ENCODE measurements around the gene SLC38A10. TPM values are rescaled to one million over a fixed set of nuclear protein-coding genes. Genes with fewer than 3 reads are reported as not detected.

Gene SLC38A10
- polyA plus RNA-seq, 3 donors: 40.7 to 115 (median 80.2) TPM

DNA sequence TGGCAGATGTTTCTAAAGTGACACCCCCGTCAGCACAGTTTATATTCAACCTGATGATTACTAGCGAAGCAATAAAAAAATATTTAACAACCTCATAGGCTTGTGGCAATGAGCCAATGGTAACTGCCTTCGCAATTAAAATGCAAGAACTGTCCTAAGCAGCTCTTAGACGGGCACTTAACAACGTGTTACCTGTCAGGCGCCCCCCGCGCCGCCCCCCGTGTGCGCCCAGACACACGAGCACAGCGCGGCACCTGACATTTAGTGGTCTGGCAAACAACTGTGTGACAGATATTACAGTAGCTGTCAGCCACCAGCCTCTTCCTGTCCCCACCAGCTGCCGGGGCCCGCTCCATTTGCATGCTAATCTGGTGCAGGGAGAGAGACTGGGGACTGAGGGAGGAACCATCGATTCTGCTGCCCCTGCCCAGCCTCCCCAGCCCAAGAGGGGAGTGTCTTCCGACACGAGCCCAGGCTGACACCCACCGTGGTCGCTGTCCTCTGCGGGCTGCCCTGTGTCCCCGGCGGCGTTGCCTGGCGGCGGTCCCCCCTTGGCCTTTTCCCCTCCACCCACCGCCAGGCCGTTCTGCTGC, 43.3 kb downstream of the SLC38A10 start:
- H3K27ac ChIP-seq (ENCODE audit: low read depth, low read length): no peak overlapping the region
- WGBS, 3 donors: 83 to 88% (median 84%) methylated on average over 29 of the region's 29 CpGs

DNA sequence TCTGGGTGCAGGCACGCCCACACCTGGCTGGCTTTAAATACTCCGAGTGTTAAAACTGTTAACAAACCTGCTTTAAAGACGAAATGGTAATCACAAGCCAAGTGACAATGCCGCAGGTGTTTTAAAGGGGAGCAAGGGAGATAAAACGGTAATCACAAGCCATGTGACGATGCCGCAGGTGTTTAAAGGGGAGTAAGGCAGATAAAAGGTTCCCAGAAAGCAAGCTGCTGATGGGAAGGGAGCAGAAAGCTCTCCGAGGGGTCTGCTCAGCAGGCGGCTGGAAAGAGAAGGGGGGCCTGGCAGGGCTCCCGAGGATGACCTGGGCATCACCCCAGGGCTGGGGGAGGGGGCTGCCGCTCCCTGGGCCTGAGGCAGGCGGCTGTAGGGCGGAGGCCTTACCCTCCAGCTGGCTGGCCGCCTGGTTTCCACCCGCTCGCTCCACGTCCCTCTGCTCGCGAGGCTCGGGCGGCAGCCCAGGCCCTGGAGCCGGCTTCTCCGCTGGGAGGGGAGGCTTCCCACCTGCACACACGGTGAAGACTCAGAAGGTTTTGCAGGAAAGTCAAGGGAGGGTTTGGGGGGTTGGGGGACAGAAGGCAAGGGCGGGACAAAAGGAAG, 43.9 kb downstream of the SLC38A10 start:
- H3K27ac ChIP-seq (ENCODE audit: low read depth, low read length): no peak overlapping the region
- WGBS, 3 donors: 75 to 86% (median 77%) methylated on average over 23 to 25 of the region's 25 CpGs

- 90 to 93% (median 90%) methylated on average over 31 of the region's 31 CpGs for WGBS, 3 donors
These were observed 44.6 kb downstream of the SLC38A10 start for GRCh38 chr17:81250286-81251093.

DNA sequence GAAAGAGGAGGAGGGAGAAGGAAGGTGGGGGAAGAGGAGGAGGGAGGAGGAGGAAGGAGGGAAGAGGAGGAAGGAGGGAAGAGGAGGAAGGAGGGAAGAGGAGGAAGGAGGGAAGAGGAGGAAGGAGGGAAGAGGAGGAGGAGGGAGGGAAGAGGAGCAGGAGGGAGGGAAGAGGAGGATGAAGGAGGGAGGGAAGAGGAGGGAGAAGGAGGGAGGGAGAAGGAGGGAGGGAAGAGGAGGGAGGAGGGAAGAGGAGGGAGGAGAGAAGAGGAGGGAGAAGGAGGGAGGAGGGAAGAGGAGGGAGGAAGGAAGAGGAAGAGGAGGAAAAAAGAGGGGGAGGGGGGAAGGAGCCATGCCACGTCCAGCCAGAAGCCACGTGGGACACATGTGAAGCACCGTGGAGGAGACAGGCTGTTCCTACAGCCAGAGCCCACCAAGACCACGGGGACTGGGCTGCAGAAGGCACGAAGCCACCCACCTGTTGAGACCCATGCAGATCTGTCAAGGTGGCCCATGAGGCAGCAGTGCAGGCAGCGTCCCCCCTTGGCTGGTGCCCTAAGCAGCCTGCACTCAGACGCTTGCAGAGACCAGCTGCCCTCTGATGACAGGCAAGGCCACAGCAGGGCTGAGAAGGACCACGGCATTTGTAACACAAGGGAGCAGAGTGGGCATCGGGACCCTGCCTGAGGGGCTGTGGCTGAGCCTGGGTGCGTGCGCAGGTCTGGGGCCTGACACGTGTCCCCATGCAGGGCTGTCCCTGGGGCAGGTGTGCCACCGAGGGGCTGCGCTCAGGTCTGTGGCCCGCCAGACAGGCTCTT, 45.7 kb downstream of the SLC38A10 start:
- no peak overlapping the region for H3K27ac ChIP-seq (ENCODE audit: low read depth, low read length)
- WGBS, 3 donors: 87 to 92% (median 92%) methylated on average over 15 of the region's 15 CpGs

More at GRCh38 chr17:81250286-81251093, 44.6 kb downstream of the SLC38A10 start:
- H3K27ac ChIP-seq (ENCODE audit: low read depth, low read length): no peak overlapping the region

GRCh38 chr17:81248649-81249048, 46.5 kb downstream of the SLC38A10 start:
- H3K27ac ChIP-seq (ENCODE audit: low read depth, low read length): no peak overlapping the region
- 84 to 89% (median 86%) methylated on average over 16 of the region's 16 CpGs for WGBS, 3 donors

DNA sequence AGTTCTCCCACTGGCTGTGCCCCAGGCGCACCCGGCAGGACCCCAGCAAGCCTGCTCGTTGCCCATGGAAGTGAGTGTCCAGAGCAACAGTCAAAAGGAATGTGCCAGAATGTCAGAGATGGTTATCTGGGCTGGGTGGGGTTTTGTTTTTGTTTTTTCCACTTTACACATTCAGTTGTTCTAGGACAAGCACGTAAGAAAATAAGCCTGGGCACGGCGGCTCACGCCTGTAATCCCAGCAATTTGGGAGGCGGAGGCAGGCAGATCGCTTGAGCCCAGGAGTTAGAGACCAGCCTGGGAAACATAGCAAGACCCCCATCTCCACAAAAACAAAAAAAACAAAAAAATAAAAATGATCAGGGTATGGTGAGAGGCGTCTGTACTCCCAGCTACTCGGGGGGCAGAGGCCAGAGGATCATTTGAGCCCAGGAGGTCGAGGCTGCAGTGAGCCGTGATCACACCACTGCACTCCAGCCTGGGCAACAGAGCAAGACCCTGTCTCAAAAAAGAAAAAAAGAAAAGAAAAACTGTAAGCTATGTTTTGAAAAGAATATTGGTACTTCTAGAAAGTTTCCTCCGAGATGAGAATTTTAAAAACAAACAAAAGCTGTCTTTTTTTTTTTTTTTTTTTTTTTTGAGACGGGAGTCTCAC, 47.6 kb downstream of the SLC38A10 start:
- WGBS, 3 donors: 93 to 95% (median 93%) methylated on average over 14 of the region's 15 CpGs
- H3K27ac ChIP-seq (ENCODE audit: low read depth, low read length): no peak overlapping the region

DNA sequence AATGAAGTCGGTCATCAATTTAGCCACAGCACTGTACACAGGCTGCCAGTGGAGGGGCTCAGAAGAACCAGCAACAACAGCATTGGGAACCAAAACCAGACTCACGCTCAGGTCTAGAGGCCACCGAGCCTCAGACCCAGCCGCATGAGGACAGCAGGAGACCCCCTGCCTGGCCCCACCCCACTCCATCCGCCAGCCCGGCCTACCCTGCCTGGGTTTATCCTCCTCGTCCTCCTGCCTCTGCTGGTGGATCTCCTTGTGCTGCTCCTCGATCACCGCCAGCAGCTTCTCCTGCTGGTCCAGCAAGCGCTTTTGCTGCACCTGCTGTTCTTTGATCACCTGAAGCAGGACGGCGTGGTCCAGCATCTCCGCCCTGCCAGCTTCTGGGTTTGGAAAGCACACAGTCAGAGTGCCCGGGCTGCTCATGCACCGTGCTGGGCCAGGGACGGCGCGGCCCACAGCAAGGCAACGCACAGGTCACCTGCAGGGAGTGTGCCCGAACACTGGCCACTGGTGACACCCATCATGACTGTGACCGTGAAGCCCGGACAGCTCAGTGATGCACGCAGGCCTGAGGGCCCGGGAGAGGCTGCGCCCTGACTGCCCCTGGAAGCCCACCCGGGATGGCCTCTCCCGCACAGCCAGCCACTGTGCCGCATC, 48.3 kb downstream of the SLC38A10 start:
- no peak overlapping the region for H3K27ac ChIP-seq (ENCODE audit: low read depth, low read length)
- WGBS, 3 donors: 93 to 96% (median 96%) methylated on average over 26 to 28 of the region's 28 CpGs

DNA sequence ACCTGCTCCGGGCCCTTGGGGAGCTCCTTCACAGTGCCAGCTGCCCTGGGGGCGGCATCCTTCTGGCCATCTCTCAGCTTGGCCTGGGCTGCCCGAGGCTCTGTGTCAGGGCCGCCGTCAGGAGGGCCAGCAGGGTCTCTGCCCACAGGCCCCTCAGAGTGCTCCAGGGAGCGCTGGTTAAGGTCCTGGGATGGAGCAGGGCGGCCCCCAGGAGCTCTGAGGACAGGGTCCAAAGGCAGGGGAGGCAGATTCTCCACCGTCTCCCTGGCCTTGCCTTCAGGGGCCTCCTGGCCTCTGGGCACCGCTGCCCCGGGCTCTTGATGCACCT, 48.8 kb downstream of the SLC38A10 start:
- no peak overlapping the region for H3K27ac ChIP-seq (ENCODE audit: low read depth, low read length)
- 89 to 92% (median 90%) methylated on average over 10 of the region's 10 CpGs for WGBS, 3 donors

GRCh38 chr17:81245665-81246342, 49.3 kb downstream of the SLC38A10 start:
- WGBS, 3 donors: 68 to 79% (median 77%) methylated on average over 34 to 37 of the region's 37 CpGs
- H3K27ac ChIP-seq (ENCODE audit: low read depth, low read length): no peak overlapping the region

DNA sequence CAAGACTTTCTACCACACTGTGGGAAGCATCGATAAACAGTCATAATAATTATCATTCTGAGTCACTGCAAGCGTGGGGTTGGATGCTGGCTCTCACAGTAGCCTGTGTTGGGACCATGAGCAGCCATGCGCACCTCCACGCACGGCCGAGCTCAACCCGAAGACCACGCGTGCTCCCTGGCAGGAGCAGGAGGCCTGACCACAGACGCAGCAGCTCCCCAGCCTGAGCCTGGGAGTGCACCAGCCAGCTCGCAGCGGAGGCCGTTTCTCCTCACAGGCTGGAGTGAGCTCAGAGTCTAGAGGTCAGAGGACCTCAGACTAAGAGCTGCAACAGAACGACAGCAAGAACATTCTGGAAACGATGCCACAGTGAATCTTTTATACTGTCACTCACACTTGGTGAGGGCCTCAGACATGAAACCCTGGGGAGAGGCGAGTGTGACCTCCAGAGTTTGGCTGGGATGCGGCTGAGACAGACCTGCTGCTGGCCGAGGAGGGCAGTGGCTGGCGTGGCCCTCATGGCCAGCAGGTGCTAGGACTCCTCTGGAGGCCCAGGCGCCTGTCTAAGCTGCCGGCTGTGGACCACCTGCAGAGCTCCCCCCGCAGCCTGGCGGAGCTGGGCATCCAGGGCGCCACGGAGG, 50.0 kb downstream of the SLC38A10 start:
- WGBS, 3 donors: 84 to 86% (median 85%) methylated on average over 25 of the region's 25 CpGs
- no peak overlapping the region for H3K27ac ChIP-seq (ENCODE audit: low read depth, low read length)

GRCh38 chr17:81244358-81245023, 50.6 kb downstream of the SLC38A10 start:
- no peak overlapping the region for H3K27ac ChIP-seq (ENCODE audit: low read depth, low read length)
- 73 to 82% (median 78%) methylated on average over 24 of the region's 24 CpGs for WGBS, 3 donors

DNA sequence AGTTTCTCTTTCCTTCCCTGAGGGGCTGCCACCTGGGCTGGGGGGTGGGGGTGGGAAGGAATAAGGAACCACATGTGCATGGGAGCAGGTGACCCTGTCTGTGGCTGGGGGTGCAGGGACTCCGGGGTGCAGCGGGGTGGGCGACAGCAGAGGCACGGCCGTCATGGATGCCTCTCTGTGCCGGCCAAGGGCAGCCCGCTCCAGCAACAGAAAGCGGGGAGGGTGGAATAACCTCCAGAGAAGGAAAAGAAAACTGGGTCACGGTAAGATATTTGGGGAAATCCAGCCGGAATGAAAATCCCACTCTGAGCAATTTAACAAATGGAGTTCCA, 51.8 kb downstream of the SLC38A10 start:
- H3K27ac ChIP-seq (ENCODE audit: low read depth, low read length): no peak overlapping the region
- 79 to 86% (median 80%) methylated on average over 10 of the region's 10 CpGs for WGBS, 3 donors

GRCh38 chr17:81242421-81243332, 52.4 kb downstream of the SLC38A10 start:
- H3K27ac ChIP-seq (ENCODE audit: low read depth, low read length): no peak overlapping the region
- 69 to 76% (median 75%) methylated on average over 31 to 32 of the region's 33 CpGs for WGBS, 3 donors

DNA sequence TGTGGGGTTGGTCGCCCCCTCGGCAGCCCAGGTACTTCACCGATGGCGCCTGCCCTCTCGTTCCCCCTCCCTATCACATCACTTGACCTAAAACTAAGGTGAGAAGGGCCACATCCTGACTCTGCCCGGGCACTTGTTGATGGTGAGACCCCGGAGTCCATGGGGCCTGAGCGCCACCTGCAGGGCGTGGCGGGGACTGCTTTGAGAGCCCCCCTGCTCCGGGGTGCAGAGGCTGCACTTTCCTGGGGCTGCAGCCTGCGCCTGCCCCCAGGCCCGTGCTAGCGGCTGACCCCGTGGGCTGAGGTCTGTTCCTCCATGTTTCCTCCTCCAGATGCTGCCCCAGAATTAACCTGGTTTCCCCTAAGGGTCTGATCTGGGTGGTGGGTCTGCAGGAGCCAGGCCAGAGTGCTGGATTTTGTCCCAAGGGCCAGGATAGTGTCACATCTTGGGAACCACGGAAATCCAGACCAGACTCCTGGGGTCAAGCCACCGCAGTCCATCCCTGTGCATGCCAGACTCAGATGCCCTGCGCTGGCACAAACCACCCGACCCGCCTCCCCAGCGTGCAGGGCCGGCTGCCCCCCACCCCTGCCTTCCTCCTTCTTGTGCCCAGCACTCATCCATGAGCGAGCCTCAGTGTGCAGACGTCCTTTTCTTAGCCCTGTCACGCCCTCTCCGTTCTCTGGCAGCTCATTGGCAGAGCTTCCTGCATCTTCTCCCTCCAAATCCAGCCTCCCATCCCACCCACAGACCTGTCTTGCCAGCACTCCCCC, 53.3 kb downstream of the SLC38A10 start:
- H3K27ac ChIP-seq (ENCODE audit: low read depth, low read length): no peak overlapping the region
- WGBS, 3 donors: 43 to 46% (median 45%) methylated on average over 26 of the region's 26 CpGs

DNA sequence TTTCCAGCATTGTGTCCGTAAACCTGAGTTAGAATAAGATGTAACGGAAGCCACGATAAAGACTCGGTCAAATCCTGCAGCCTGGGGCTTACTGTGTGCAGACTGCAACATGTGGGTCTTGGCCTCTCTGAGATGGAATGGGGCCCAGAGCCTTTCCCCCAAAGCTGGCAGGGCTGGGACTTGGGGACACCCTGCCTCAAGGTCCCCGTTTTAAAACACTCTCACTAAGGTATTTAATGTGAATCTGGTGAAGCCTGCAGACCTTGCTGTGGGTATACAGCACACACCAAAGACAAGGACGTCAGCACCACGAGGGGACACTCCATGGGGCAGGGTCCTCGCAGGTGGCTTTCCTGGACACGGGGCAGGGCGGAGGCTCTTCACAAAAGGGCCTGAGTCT, 53.9 kb downstream of the SLC38A10 start:
- WGBS, 3 donors: 85 to 90% (median 87%) methylated on average over 10 of the region's 10 CpGs
- H3K27ac ChIP-seq (ENCODE audit: low read depth, low read length): no peak overlapping the region
